ENCODE data around the gene KRTAP5-5. TPM values are rescaled to one million over a fixed set of nuclear protein-coding genes. Genes with fewer than 3 reads are reported as not detected.
"Not testable (repeated sequence)": the region's sequence is repeated elsewhere in the genome, so short reads cannot be mapped to it uniquely, and the experiment has no call there.

KRTAP5-5 gene
- total and polyA plus RNA-seq, 2 experiments from 2014 or later, result not detected

- Histone ChIP-seq H3K27me3 (no peaks in the 10 kb centered on the region), H3K4me3 (no peak overlapping the region), H3K27ac (no peak overlapping the region), H3K36me3 (no peaks in the 10 kb centered on the region), H3K4me1 (ENCODE audit: low read depth) (no peaks in the 10 kb centered on the region), H3K9me3 (ENCODE audit: low read depth) (no peaks in the 10 kb centered on the region)
- DNase-seq (ENCODE audit: low read depth in 1 of 2, low spot score in 1 of 2), result no peak
- TF ChIP-seq CTCF (IDR thresholded peaks at IDR 0.05; ENCODE audit: low read depth, low read length), result no peak
Measured at GRCh38 chr11:1643146-1643690, 13.6 kb downstream of the KRTAP5-5 start.

- no peaks in the 10 kb centered on the region for H3K27me3 ChIP-seq
- H3K36me3 ChIP-seq, result no peaks in the 10 kb centered on the region
- no peaks in the 10 kb centered on the region for H3K4me1 ChIP-seq (ENCODE audit: low read depth)
- no peak for TF ChIP-seq CTCF (IDR thresholded peaks at IDR 0.05; ENCODE audit: low read depth, low read length)
- H3K27ac ChIP-seq, result no peak overlapping the region
- no peak overlapping the region for H3K4me3 ChIP-seq
- no peaks in the 10 kb centered on the region for H3K9me3 ChIP-seq (ENCODE audit: low read depth)
- no peak for DNase-seq (ENCODE audit: low read depth in 1 of 2, low spot score in 1 of 2)
Measured at GRCh38 chr11:1644601-1645356, 15.2 kb downstream of the KRTAP5-5 start.

- no peak for DNase-seq (ENCODE audit: low read depth in 1 of 2, low spot score in 1 of 2)
- TF ChIP-seq CTCF (IDR thresholded peaks at IDR 0.05; ENCODE audit: low read depth, low read length), result no peak
- no peaks in the 10 kb centered on the region for H3K4me1 ChIP-seq (ENCODE audit: low read depth)
- no peaks in the 10 kb centered on the region for H3K27me3 ChIP-seq
- H3K4me3 ChIP-seq, result no peak overlapping the region
- H3K27ac ChIP-seq, result no peak overlapping the region
- H3K36me3 ChIP-seq, result no peaks in the 10 kb centered on the region
- no peaks in the 10 kb centered on the region for H3K9me3 ChIP-seq (ENCODE audit: low read depth)
Measured at GRCh38 chr11:1645357-1645821, 15.8 kb downstream of the KRTAP5-5 start.

- not testable (repeated sequence) for H3K4me1 ChIP-seq (ENCODE audit: low read depth); H3K9me3 ChIP-seq (ENCODE audit: low read depth); H3K4me3 ChIP-seq; H3K27me3 ChIP-seq; H3K36me3 ChIP-seq; DNase-seq (ENCODE audit: low read depth in 1 of 2, low spot score in 1 of 2); H3K27ac ChIP-seq
Measured at GRCh38 chr11:1646540-1646939, 17.0 kb downstream of the KRTAP5-5 start.

GRCh38 chr11:1647901-1648652, 18.5 kb downstream of the KRTAP5-5 start:
- H3K27me3 ChIP-seq, result no peaks in the 10 kb centered on the region
- H3K36me3 ChIP-seq, result no peaks in the 10 kb centered on the region
- no peak for DNase-seq (ENCODE audit: low read depth in 1 of 2, low spot score in 1 of 2)
- H3K27ac ChIP-seq, result no peak overlapping the region
- no peaks in the 10 kb centered on the region for H3K9me3 ChIP-seq (ENCODE audit: low read depth)
- no peaks in the 10 kb centered on the region for H3K4me1 ChIP-seq (ENCODE audit: low read depth)
- TF ChIP-seq CTCF (IDR thresholded peaks at IDR 0.05; ENCODE audit: low read depth, low read length), result no peak
- no peak overlapping the region for H3K4me3 ChIP-seq

All from cardiac muscle cell (in vitro differentiated cells and primary cell).